NB4 (cell line): ENCODE results near the gene SNX9.

Source experiments
- CTCF ChIP-seq: IDR thresholded peaks from one replicate; pipeline ENCODE4 v1.5.1; 2012; ENCODE audit warnings: low read depth, low read length
- POLR2A ChIP-seq: IDR thresholded peaks from 2 replicates; pipeline ENCODE4 v1.6.1; 2011; ENCODE audit warnings: mild to moderate bottlenecking; ENCODE audit not compliant: insufficient read length; ENCODE audit errors: extremely low read depth

GRCh38 chr6:157961832-157962575, 139.0 kb downstream of the SNX9 start:
- TF ChIP-seq CTCF (no peak), POLR2A (no peak)
